HG03565 (cell line): ENCODE measurements around the gene BPTF.
"Not testable (repeated sequence)": the region's sequence is repeated elsewhere in the genome, so short reads cannot be mapped to it uniquely, and the experiment has no call there.

ENCODE experiments used
- ATAC-seq: cut with Tn5 transposase; IDR thresholded peaks from one replicate; pipeline ENCODE4 v1.9.1; 2021; ENCODE audit warnings: mild to moderate bottlenecking, moderate library complexity; ENCODE audit not compliant: unreplicated experiment

BPTF gene

GRCh38 chr17:67960276-67960675 lies 135.0 kb downstream of the BPTF start:
- ATAC-seq: not testable (repeated sequence)

GRCh38 chr17:67962156-67962555 lies 136.9 kb downstream of the BPTF start:
- not testable (repeated sequence) for ATAC-seq

GRCh38 chr17:67963145-67963572 lies 137.9 kb downstream of the BPTF start:
- ATAC-seq: not testable (repeated sequence)

GRCh38 chr17:67970783-67971182 lies 145.5 kb downstream of the BPTF start:
- no peak for ATAC-seq

GRCh38 chr17:67974185-67974584 lies 148.9 kb downstream of the BPTF start:
- no peak for ATAC-seq

- ATAC-seq: no peak
These were observed 149.3 kb downstream of the BPTF start for GRCh38 chr17:67974598-67975066.

GRCh38 chr17:67976306-67976705 lies 151.0 kb downstream of the BPTF start:
- ATAC-seq: not testable (repeated sequence)

GRCh38 chr17:67980456-67980855 lies 155.2 kb downstream of the BPTF start:
- no peak for ATAC-seq

GRCh38 chr17:67980883-67981282 lies 155.6 kb downstream of the BPTF start:
- ATAC-seq: not testable (repeated sequence)

- no peak for ATAC-seq
These were observed 156.8 kb downstream of the BPTF start for GRCh38 chr17:67982034-67982640.

- no peak for ATAC-seq
These were observed 157.5 kb downstream of the BPTF start for GRCh38 chr17:67982686-67983382.

- no peak for ATAC-seq
These were observed 158.0 kb downstream of the BPTF start for GRCh38 chr17:67983383-67983688.

GRCh38 chr17:67990909-67991308 lies 165.6 kb downstream of the BPTF start:
- no peak for ATAC-seq

- no peak for ATAC-seq
These were observed 167.3 kb downstream of the BPTF start for GRCh38 chr17:67992548-67993152.

- ATAC-seq: peak; percentile 70
These were observed 168.1 kb downstream of the BPTF start for GRCh38 chr17:67993153-67993997.

GRCh38 chr17:67993998-67994361 lies 168.7 kb downstream of the BPTF start:
- ATAC-seq: no peak

GRCh38 chr17:67994817-67995569 lies 169.7 kb downstream of the BPTF start:
- no peak for ATAC-seq

- no peak for ATAC-seq
These were observed 170.4 kb downstream of the BPTF start for GRCh38 chr17:67995570-67996263.

- ATAC-seq: not testable (repeated sequence)
These were observed 171.2 kb downstream of the BPTF start, which contains the start of gene C17orf58 for GRCh38 chr17:67996301-67997171. Gene C17orf58 (minus strand): TSS chr17:67996469. CDS start chr17:67996198, 271 bp downstream.
